KOPT-K1 (cell line): ENCODE results near the gene CNEP1R1.

Experiments used
- H3K27ac ChIP-seq: fragments of 200-600 bp; sonication (generic); 2 replicates; pipeline ENCODE4 v1.5.1; 2016; ENCODE audit warnings: antibody characterized with exemption, mild to moderate bottlenecking, low read depth, low read length; ENCODE audit not compliant: poor library complexity, severe bottlenecking
- H3K36me3 ChIP-seq: fragments of 200-600 bp; sonication (generic); 2 replicates; pipeline ENCODE4 v1.5.1; 2017; ENCODE audit warnings: antibody characterized with exemption, mild to moderate bottlenecking, low read length, moderate library complexity; ENCODE audit not compliant: insufficient read depth
- H3K9me3 ChIP-seq: fragments of 200-600 bp; sonication (generic); 2 replicates; pipeline ENCODE4 v1.5.1; 2017; ENCODE audit warnings: antibody characterized with exemption, low read length, mild to moderate bottlenecking; ENCODE audit not compliant: insufficient read depth, poor library complexity, severe bottlenecking

Gene CNEP1R1

DNA sequence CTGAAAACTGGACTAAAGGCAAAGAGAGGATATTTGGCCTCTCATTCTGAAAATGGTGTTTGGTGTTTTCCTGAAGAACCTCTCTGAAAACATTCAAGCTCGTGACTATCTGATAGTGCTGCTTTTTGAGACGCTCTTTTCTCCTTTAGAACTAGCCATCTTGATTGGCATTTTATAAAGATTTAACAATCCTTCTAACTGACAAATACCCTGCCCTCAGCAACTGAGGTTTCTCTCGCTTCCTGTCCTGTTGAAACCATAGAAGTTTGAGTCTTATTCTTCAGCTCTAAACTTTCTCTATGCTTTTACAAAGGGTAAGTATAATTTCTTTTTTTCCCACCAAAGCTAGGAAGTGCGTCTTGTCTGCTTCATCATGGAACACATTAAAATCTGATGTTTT, 13.3 kb downstream of the CNEP1R1 start:
- H3K9me3 ChIP-seq, result no peaks in the 10 kb centered on the region
- H3K27ac ChIP-seq, result no peak overlapping the region
- H3K36me3 ChIP-seq, result peaks cover 43% of the 10 kb centered on the region

DNA sequence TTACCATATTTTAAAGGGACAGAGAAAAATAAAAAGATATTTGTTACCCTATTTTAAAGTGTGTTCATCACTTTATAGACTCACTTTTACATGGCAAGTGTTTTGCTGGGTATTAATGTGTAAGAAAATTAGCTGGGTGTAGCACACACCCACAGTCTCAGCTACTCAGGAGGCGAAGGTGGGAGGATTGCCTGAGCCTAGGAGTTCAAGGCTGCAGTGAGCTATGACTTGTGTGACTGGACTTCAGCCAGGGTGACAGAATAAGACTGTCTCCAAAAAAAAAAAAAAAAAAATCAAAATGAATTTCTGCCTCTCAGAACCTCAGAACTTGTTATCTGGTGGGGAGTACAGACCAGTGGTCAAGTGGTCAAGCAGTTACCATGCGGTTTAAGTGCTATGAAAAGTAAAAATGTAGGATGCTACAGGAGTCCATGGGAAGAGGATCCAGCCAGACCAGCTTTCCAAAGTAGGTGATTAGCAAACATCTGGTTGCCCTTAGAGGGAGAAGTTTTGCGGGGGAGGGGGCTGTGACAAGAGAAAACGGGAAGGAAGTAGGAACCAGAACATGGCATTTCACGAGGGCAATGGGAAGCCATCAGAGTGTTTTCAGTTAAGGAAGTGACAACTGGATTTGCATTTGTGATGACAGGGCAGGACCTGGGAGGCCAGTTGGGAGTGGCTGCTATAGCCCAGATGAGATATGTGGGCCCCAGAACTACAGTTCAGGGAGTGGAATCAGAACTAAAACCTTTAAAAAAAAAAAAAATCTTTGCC, 13.9 kb downstream of the CNEP1R1 start:
- Histone ChIP-seq H3K36me3 (peaks cover 38% of the 10 kb centered on the region), H3K9me3 (no peaks in the 10 kb centered on the region), H3K27ac (no peak overlapping the region)

DNA sequence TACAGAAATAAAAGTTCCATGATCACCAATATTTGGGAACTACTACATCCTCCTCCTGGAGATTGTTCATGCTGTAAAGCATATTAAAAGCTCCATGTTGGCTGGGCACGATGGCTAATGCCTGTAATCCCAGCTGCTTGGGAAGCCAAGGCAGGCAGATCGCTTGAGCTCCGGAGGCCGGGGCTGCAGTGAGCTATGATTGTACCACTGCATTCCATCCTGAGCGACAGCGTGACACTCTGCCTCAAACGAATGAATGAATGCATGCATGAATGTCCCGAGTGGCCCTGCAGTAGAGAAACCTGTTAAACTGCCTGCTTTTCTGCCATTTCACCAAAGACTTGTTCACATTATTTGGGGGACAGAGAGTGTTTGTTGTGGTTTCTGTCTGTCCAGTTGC, 15.0 kb downstream of the CNEP1R1 start:
- Histone ChIP-seq H3K27ac (no peak overlapping the region), H3K9me3 (no peaks in the 10 kb centered on the region), H3K36me3 (peaks cover 27% of the 10 kb centered on the region)

DNA sequence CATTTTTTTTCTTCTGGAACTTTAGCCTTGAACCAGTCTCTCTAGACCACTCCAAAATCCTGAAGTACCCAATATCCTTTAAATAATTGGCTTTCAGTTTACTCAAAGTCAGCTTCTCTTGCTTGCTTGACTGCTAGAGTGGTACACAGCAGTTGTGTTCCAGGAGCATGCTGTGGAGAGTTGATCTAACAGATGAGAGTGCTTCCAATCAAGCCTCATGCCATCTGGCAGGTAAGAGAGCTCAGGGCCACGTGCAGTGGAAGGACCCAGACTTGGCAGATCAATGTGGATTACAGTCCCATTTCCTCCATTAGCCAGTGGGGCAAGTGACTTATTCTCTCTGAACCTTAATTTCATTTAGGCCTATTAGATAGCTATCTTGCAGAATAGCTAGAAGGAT, 15.7 kb downstream of the CNEP1R1 start:
- H3K9me3 ChIP-seq, result no peaks in the 10 kb centered on the region
- H3K36me3 ChIP-seq, result peaks cover 20% of the 10 kb centered on the region
- no peak overlapping the region for H3K27ac ChIP-seq

DNA sequence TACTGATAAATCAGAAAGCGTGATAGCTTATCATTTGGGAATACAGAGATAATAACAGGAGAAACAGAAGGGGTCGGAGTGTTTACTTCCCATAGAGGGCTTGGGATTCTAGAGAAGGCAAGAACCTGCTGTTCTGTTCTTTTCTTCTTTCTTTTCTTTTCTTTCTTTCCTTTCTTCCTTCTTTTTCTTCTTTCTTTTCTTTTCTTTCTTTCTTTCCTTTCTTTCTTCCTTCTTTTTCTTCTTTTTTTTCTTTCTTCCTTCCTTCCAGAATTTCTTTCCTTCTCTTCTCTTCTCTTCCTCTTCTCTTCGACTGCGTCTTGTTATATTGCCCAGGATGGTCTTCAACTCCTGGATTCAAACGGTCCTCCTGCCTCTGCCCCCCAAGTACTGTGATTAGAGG, 18.3 kb downstream of the CNEP1R1 start:
- H3K9me3 ChIP-seq, result no peaks in the 10 kb centered on the region
- H3K27ac ChIP-seq, result no peak overlapping the region

DNA sequence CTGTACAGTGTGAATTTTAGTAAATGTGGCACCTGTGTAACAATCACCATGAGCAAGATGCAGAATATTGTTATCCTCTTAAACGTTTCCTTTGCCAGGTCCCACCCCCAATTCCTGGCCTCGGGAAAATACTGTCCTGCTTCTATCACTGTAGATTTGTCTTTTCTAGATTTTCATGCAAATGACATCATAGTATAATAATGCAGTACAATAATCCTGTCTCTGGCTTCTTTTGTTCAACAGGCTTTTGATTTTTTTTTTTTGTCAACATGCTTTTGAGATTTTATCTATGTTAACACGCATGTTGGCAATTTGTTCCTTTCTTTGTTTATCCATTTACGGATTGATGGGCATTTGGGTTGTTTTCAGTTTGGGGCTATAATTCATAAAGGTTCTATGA, 20.4 kb downstream of the CNEP1R1 start:
- no peak overlapping the region for H3K27ac ChIP-seq
- H3K9me3 ChIP-seq, result no peaks in the 10 kb centered on the region
- H3K36me3 ChIP-seq, result no peaks in the 10 kb centered on the region

More for the DNA sequence above, 18.3 kb downstream of the CNEP1R1 start:
- H3K36me3 ChIP-seq, result no peaks in the 10 kb centered on the region; the same call in 1 of the 2 replicates

DNA sequence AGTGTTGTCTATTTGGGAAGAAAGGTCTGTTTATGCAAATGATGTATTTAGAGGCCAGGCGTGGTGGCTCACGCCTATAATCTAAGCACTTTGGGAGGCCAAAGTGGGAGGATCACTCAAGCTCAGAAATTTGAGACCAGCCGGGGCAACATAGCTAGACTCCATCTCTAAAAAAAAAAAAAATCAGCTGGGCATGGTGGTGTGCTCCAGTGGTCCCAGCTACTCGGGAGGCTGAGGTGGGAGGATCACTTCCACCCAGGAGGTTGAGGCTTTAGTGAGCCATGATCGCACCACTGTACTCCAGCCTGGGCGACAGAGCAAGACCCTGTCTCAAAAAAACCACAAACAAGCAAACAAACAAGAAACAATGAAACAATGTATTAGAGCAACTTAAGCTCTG, 21.8 kb downstream of the CNEP1R1 start:
- no peaks in the 10 kb centered on the region for H3K9me3 ChIP-seq
- H3K27ac ChIP-seq, result no peak overlapping the region
- no peaks in the 10 kb centered on the region for H3K36me3 ChIP-seq

DNA sequence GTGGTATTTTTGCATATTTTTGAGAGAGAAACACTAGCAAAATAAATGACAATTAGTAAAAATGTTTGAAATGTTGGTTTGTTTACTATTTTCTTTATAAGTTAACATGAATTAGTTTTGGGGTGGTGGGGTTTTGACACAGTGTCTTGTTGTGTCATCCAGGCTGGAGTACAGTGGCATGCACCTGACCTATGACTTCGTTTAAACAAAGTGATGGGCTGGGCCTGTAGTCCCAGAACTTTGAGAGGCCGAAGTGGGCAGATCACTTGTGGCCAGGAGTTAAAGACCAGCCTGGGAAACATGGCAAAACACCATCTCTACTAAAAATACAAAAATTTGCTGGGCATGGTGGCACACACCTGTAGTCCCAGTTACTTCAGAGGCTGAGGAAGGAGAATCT, 22.8 kb downstream of the CNEP1R1 start:
- Histone ChIP-seq H3K27ac (no peak overlapping the region), H3K36me3 (no peaks in the 10 kb centered on the region), H3K9me3 (no peaks in the 10 kb centered on the region)

DNA sequence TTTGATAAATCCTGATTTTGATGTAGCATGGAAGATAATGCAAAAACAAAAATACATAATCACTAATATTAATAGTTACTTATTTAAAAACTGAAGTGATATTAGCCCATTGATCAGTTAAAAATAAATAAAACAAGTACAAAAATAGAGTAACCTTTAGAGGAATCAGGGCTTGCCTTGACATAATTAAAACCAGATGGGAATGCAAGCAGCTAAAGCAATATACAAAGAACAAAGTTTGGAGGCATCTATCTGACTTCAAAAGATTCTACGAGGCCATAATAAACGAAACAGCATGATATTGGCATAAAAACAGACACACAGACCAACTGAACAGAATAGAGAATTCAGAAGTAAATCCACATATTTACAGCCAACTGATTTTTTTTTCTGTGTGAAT, 25.8 kb downstream of the CNEP1R1 start:
- H3K9me3 ChIP-seq, result peaks cover 2% of the 10 kb centered on the region
- no peak overlapping the region for H3K27ac ChIP-seq
- H3K36me3 ChIP-seq, result no peaks in the 10 kb centered on the region

DNA sequence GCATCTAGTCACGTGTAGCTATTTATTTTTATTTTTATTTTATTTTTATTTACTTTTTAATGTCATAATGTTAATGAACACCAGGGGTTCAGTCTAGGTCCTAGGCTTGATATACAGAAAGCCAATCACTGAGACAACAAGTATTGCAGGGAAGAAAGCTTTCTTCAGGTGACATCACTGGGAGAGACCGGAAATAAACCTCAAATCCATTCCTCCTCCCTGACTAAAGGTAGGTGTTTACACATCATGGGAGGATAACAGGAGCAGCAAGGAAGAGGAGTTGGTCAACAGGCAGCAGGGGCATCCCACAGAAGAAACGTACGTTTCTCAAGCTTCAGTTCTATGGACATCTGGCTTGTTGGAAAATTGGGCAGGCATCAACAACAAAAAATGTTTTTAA, 31.2 kb downstream of the CNEP1R1 start:
- H3K36me3 ChIP-seq, result no peaks in the 10 kb centered on the region
- peaks cover 19% of the 10 kb centered on the region for H3K9me3 ChIP-seq
- H3K27ac ChIP-seq, result no peak overlapping the region

DNA sequence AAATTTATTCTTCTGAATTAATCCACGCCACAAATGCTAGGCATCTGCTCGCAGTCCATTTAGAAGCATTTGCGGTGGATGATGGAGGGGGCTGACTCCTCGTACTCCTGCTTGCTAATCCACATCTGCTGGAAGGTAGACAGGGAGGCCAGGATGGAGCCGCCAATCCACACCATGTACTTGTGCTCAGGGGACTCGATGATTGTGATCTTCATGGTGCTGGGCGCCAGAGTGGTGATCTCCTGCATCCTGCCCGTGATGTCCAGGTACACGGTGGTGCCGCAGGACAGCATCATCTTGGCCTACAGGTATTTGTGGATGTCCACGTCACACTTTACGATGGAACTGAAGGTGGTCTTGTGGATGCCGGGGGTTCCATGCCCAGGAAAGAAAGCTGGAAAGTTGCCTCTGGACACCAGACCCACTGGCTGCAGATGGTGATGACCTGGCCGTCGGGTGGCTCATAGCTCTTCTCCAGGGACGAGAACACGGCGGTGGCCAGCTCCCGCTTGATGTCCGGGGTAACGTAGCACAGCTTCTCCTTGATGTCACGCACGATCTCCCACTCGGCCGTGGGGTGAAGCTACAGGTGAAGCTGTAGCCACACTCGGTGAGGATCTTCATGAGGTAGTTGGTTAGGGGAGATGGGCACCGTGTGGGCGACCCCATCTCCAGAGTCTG, 33.2 kb downstream of the CNEP1R1 start:
- no peaks in the 10 kb centered on the region for H3K36me3 ChIP-seq

DNA sequence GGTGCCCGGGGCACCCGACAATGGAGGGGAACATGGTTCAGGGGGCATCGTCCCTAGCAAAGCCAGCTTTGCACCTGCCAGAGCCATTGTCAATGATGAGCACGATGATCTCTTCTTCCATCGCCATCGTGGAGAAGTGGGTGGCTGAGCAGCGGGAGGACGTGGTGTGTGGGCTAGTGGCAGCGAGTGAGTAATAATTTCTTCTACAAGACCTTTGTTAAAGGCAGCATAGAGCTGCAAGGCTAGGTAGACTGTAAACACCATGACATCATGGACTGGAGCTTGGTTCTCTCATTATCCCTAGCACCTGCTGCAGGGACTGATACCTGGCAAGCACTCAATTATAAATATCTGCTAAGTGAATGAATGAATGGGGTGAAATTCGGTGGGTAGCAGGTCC, 34.1 kb downstream of the CNEP1R1 start:
- Histone ChIP-seq H3K27ac (no peak overlapping the region), H3K36me3 (no peaks in the 10 kb centered on the region), H3K9me3 (peaks cover 19% of the 10 kb centered on the region)

More for the DNA sequence above, 33.2 kb downstream of the CNEP1R1 start:
- H3K27ac ChIP-seq, result no peak overlapping the region
- peaks cover 19% of the 10 kb centered on the region for H3K9me3 ChIP-seq

DNA sequence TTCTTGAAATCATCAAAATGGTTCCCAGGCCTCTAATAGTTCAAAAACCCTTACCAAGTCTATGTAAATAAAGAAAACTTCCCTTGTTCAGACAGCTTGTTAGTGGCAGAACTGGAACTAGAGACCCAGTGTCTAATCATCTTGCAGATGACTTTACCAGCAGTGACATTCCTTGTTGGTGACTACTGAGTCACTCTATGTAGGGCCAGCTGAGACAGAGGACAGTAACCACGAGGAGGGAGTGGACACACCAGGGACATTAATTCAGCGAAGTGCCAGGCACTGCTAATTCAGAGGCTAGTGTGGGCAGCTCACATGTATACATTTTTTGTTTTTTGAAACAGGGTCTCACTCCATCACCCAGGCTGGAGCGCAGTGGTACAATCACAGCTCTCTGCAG, 34.6 kb downstream of the CNEP1R1 start:
- no peaks in the 10 kb centered on the region for H3K36me3 ChIP-seq
- no peak overlapping the region for H3K27ac ChIP-seq
- peaks cover 19% of the 10 kb centered on the region for H3K9me3 ChIP-seq

DNA sequence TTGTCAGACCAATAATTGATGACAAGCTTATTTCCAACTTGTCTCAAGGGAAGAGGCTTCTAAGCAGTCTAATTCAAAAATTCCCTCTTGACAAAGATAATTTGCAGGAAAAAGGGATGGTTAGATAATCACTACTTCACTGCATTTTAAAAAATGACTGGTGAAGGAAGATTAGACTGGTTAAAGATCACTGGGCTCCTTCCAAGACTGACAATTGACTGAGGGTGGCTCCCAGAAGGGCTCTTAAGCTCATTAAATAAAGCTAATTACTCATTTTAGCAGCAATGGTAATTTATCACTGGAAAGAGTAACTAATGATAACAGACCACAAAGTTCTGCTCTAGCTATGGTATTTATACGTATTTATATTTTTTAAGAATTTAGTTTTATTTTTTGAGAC, 36.3 kb downstream of the CNEP1R1 start:
- H3K9me3 ChIP-seq, result peaks cover 11% of the 10 kb centered on the region
- no peaks in the 10 kb centered on the region for H3K36me3 ChIP-seq
- H3K27ac ChIP-seq, result no peak overlapping the region

DNA sequence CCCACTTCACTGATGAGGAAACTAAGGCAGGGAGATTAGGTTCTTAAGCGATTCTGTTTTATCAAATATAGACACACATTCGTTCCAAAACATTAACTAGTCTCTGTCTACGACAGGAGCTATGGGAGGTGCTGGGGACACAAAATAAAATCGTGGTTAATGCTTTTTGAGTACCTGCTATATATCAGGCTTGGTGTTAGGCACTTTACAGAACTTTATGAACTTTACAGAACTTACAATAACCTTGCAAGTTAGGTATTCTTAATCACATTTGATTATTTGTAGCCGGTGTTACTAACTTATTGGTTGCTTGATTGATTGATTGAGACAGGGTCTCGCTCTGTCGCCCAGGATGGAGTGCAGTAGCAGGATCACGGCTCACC, 40.2 kb downstream of the CNEP1R1 start:
- peaks cover 25% of the 10 kb centered on the region for H3K36me3 ChIP-seq
- H3K9me3 ChIP-seq, result no peaks in the 10 kb centered on the region
- peak overlapping the region; percentile 82 for H3K27ac ChIP-seq
